ENCODE measurements around the gene SOX8. TPM values are rescaled to one million over a fixed set of nuclear protein-coding genes. Genes with fewer than 3 reads are reported as not detected.

The SOX8 gene
- polyA plus RNA-seq, 3 donors: not detected

- Mint-ChIP-seq H3K36me3 (no peaks in the 10 kb centered on the region), H3K27ac (no peak overlapping the region), H3K4me1 (peaks cover 2% of the 10 kb centered on the region), H3K4me3 (peak overlapping the region in 1 of 2 donors; percentile 60), H3K9me3 (peaks cover 0 to 9% (median 2%) of the 10 kb centered on the region in 7 donors), H3K27me3 (ENCODE audit: low read depth in 3 of 3) (peaks cover 42 to 64% (median 55%) of the 10 kb centered on the region in 3 donors)
- no peaks in the 10 kb centered on the region for H3K4me1 ChIP-seq (ENCODE audit: control insufficient read depth in 1 of 2, insufficient read depth in 2 of 2, low read length in 2 of 2)
- no peak for TF ChIP-seq CTCF (IDR thresholded peaks at IDR 0.05)
- H3K27ac ChIP-seq (ENCODE audit: low read depth in 1 of 2, low read length in 2 of 2): no peak overlapping the region
- peaks cover 17 to 49% of the 10 kb centered on the region in 2 donors for H3K27me3 ChIP-seq (ENCODE audit: control insufficient read depth in 2 of 2, insufficient read depth in 2 of 2, low read length in 2 of 2)
- peak overlapping the region; percentile 50 for H3K4me2 ChIP-seq (replicated peaks; ENCODE audit: extremely low read depth, low read length, poor library complexity, severe bottlenecking)
- H3K9me3 ChIP-seq (replicated peaks in 1 of 2; ENCODE audit: control insufficient read depth in 1 of 2, insufficient read depth in 1 of 2, low read length in 2 of 2): no peaks in the 10 kb centered on the region
- H3K79me2 ChIP-seq (ENCODE audit: insufficient read depth, low read length): no peaks in the 10 kb centered on the region
- intact Hi-C loops (cut with micrococcal nuclease): no loop called here
- no peak overlapping the region for H3K4me3 ChIP-seq (replicated peaks in 1 of 3; ENCODE audit: low read depth in 2 of 3, low read length in 3 of 3)
- H3K9ac ChIP-seq (ENCODE audit: insufficient read depth, low read length, poor library complexity, severe bottlenecking): no peak overlapping the region
- no peaks in the 10 kb centered on the region for H3K36me3 ChIP-seq (replicated peaks in 1 of 2; ENCODE audit: control insufficient read depth in 1 of 2, insufficient read depth in 2 of 2, low read length in 2 of 2)
- DNase-seq: no peak
- H4K20me1 ChIP-seq (ENCODE audit: insufficient read depth, low read length): no peaks in the 10 kb centered on the region
- no peak overlapping the region for H2AFZ ChIP-seq (ENCODE audit: insufficient read depth, low read depth, low read length, poor library complexity, severe bottlenecking)
- WGBS (ENCODE audit: insufficient coverage): 5% methylated on average over 63 of the region's 63 CpGs
Observed at GRCh38 chr16:979859-980594, 1.5 kb upstream of the SOX8 start.

GRCh38 chr16:980595-980854 lies 1.0 kb upstream of the SOX8 start:
- peaks cover 42 to 64% (median 57%) of the 10 kb centered on the region in 3 donors for H3K27me3 Mint-ChIP-seq (ENCODE audit: low read depth in 3 of 3)
- H3K9me3 Mint-ChIP-seq: peaks cover 0 to 9% (median 0%) of the 10 kb centered on the region in 7 donors
- Histone ChIP-seq H3K4me1 (ENCODE audit: control insufficient read depth in 1 of 2, insufficient read depth in 2 of 2, low read length in 2 of 2) (no peaks in the 10 kb centered on the region), H3K79me2 (ENCODE audit: insufficient read depth, low read length) (no peaks in the 10 kb centered on the region), H3K27ac (ENCODE audit: low read depth in 1 of 2, low read length in 2 of 2) (no peak overlapping the region), H3K36me3 (replicated peaks in 1 of 2; ENCODE audit: control insufficient read depth in 1 of 2, insufficient read depth in 2 of 2, low read length in 2 of 2) (no peaks in the 10 kb centered on the region), H3K4me3 (replicated peaks in 1 of 3; ENCODE audit: low read depth in 2 of 3, low read length in 3 of 3) (no peak overlapping the region), H3K27me3 (ENCODE audit: control insufficient read depth in 2 of 2, insufficient read depth in 2 of 2, low read length in 2 of 2) (peaks cover 17 to 49% of the 10 kb centered on the region in 2 donors), H3K9ac (ENCODE audit: insufficient read depth, low read length, poor library complexity, severe bottlenecking) (no peak overlapping the region), H3K4me2 (replicated peaks; ENCODE audit: extremely low read depth, low read length, poor library complexity, severe bottlenecking) (peak overlapping the region; percentile 50), H3K9me3 (replicated peaks in 1 of 2; ENCODE audit: control insufficient read depth in 1 of 2, insufficient read depth in 1 of 2, low read length in 2 of 2) (no peaks in the 10 kb centered on the region), H4K20me1 (ENCODE audit: insufficient read depth, low read length) (no peaks in the 10 kb centered on the region), H2AFZ (ENCODE audit: insufficient read depth, low read depth, low read length, poor library complexity, severe bottlenecking) (no peak overlapping the region)
- H3K27ac Mint-ChIP-seq: no peak overlapping the region
- H3K36me3 Mint-ChIP-seq: no peaks in the 10 kb centered on the region
- no peak for TF ChIP-seq CTCF (IDR thresholded peaks at IDR 0.05)
- no peak overlapping the region for H3K4me3 Mint-ChIP-seq
- peaks cover 2% of the 10 kb centered on the region for H3K4me1 Mint-ChIP-seq
- 4% methylated on average over 26 of the region's 31 CpGs for WGBS (ENCODE audit: insufficient coverage)
- intact Hi-C loops (cut with micrococcal nuclease): no loop called here
- DNase-seq: no peak
